ENCODE measurements around the gene ANTXR1.
A peak's percentile ranks its signal among the peaks of the same experiment; 100 is the strongest.

ANTXR1 gene

GRCh38 chr2:69100220-69100723, 87.3 kb downstream of the ANTXR1 start:
- no peak for DNase-seq

DNA sequence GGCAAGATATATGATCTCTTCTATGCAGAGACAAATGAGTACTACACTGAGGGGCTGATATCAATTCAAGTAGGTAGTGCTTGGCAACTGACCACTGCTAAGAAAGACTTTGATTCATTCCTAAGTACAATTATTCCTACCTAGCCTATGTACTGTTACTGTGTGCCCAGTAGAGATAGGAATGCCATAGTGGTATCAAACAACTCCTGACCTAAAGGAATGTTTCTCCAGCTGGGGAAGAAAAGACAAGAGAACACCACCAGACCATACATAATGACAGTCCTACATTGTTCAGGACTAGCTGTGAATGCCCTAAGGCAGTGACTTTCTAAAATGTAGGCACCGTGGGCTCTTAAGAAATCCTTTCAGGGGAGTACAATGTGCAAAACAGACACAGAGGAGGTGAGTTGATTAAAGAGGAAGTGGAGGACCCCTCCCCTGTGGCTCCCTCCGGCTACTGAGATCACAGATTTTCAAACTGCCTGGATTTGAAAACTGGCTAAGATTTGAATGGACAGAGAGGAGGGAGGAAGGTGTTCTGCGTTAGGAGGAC, 89.1 kb downstream of the ANTXR1 start:
- no peak for DNase-seq

GRCh38 chr2:69103419-69103818, 90.4 kb downstream of the ANTXR1 start:
- no peak for DNase-seq

GRCh38 chr2:69104261-69104660, 91.3 kb downstream of the ANTXR1 start:
- DNase-seq: no peak

- DNase-seq: no peak
Observed at GRCh38 chr2:69109255-69109654, 96.3 kb downstream of the ANTXR1 start.

DNA sequence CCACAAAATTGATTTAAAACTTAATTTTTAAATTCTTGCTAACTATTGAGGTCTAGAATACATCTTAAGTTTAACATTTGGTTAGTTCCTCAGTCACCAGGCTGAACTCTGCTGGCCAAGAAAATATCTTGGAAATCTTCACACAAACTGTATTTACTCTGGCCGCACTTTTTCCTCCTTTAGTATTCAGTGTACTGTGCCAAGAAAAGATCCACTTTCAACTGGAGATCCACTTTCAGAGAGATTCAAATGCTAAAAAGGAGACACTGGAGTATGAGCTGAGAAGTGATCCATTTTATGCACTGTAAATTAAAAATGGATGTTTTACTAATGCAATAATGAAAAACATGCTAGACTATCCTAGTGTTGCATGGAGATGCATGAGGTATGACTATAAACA, 98.1 kb downstream of the ANTXR1 start:
- DNase-seq: no peak

DNA sequence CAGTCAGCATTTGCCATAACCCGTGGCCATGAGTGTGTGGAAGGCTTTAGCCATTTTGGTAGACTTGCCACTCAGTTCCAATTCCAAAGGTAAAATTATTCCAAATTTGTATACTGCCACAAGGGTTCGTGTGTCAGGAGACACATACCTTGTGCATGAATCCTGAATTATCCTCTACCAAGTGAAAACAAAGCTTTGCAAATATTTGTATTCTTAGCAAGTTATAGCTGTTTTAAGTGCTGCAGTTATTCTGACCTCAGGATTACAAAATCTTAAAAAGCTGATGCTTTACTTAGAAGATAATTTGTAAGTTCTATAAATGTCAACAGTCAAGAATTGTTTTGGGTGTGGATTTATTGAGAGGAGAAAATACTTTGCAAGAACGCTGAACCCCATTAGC, 100.6 kb downstream of the ANTXR1 start:
- DNase-seq: no peak

GRCh38 chr2:69114534-69114933, 101.6 kb downstream of the ANTXR1 start:
- DNase-seq: no peak

- no peak for DNase-seq
Observed at GRCh38 chr2:69116438-69116837, 103.5 kb downstream of the ANTXR1 start.

GRCh38 chr2:69118609-69119008, 105.6 kb downstream of the ANTXR1 start:
- DNase-seq: no peak

GRCh38 chr2:69119104-69119894, 106.3 kb downstream of the ANTXR1 start:
- DNase-seq: peak; percentile 2

DNA sequence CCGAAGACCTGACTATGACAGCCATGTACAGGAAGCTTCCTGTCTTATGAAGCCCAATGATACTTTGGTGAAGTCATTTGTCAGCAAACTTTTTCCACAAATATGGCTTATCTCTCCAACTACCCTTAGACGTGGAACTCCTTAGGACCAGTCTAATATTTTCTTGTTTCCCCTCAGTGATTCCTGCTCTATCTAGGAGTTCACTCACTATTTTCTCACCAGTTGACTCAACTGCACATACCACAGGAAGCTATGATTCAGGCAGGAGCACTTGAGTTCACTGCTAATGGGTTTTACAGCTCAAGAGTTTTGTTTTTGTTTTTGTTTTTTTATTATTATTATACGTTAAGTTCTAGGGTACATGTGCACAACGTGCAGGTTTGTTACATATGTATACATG, 109.3 kb downstream of the ANTXR1 start:
- no peak for DNase-seq

DNA sequence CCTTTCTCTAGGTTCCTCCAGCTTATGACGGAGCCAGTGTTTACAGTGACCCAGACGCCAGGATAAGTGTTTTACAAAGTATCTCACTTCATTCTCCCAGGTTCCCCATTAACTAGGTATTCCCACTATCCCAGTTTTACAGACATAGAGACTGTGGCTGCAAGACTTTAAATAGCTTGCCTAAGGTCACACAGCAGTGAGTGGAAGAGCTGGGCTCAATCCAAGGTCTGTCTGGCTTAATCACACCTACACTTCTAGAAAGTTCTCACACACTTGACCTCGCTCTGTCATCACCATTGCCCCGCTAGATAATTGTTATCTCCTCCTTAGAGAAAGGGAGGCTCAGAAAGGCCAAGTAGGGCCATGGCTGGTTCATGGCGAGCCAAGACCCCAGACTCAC, 110.2 kb downstream of the ANTXR1 start:
- no peak for DNase-seq

- DNase-seq: peak; percentile 1
Observed at GRCh38 chr2:69124343-69124742, 111.4 kb downstream of the ANTXR1 start.

DNA sequence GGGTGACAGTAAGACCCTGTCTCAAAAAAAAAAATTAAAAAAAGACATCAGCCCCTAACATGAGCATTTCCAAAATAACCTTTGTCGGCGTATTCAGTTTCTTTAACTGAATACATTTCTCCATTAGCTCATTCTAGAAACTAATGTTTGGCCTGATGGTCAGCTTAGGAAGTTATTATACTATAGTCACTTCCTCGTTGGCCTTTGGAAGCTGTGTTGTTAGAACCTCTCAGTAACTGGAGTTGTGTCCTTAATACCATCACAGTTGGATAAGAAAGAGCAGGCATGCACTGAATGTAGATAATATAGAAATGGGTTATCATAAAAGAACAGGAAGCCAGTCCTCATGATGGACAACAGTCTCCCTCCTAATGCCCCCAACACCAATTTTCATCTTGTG, 112.8 kb downstream of the ANTXR1 start:
- DNase-seq: no peak

DNA sequence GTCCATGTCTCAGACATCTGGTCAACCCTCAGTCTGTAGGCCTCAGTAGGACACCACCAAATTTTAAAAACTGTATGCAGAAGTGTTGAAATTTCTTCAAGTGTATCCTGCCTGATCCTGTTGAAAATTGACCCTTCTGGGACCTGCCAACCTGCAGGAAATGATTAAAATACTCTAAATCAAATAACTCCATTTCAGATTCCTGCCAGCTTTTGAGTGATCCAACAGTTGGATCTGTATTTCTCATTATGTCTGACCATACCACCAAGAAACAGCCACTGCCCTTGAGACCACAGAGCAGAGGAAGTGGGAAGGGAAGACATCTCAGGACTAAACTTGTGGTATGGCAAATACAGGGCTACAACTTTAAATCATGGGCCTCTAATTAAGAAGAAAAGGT, 113.4 kb downstream of the ANTXR1 start:
- no peak for DNase-seq

GRCh38 chr2:69131452-69131851, 118.5 kb downstream of the ANTXR1 start:
- DNase-seq: no peak

DNA sequence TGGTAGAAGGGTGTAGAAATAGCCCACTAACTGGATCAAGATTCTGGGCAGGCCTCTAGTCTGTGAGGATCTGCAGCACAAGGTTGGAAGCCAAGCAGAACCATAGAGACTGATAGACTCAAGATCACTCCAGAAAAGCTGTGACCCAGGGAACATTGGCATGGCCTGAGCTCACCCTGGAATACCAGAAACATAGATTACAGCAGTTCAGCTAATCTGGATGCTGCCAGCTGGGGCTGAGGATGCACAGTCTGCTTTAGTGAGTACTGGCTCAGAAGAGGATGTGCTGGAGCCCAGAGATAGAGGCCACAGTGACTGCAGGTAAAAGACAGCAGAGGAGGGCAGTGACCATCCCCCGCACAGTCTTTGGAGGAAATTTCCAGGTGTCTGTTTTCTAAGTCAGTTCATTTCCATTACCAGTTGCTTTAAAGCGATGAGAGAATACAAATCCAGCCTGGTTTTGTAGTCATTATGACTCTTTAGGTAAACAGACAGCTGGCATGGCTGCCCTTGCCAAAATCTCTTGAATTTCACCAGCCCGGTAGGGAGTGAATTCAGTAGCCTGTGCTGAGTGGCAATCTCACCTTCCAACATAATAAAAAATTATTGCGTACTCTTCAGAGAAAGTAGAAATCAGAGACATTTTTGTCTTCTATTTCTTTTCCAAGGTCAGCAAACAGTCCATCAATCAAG, 119.2 kb downstream of the ANTXR1 start:
- peak; percentile 71 for DNase-seq

- no peak for DNase-seq
Observed at GRCh38 chr2:69132960-69133590, 120.1 kb downstream of the ANTXR1 start.

DNA sequence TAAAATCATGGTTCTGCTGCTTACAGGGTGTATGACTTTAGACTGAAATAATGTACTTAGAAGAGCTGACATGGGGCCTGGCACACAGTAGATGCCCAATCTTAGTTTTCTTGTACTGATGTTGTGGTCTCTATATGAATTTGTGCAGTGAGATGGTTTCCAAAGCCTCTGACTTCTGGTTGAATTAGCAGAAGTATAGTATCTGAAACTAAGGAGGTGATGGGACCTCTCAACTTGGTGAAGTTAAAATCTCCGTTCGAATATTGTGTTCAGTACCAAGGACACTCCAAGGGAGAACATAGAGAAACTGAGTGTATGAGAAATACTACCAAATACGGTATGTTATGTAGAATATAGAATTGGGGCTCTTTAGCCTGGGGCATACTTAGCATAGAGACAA, 120.9 kb downstream of the ANTXR1 start:
- DNase-seq: no peak

DNA sequence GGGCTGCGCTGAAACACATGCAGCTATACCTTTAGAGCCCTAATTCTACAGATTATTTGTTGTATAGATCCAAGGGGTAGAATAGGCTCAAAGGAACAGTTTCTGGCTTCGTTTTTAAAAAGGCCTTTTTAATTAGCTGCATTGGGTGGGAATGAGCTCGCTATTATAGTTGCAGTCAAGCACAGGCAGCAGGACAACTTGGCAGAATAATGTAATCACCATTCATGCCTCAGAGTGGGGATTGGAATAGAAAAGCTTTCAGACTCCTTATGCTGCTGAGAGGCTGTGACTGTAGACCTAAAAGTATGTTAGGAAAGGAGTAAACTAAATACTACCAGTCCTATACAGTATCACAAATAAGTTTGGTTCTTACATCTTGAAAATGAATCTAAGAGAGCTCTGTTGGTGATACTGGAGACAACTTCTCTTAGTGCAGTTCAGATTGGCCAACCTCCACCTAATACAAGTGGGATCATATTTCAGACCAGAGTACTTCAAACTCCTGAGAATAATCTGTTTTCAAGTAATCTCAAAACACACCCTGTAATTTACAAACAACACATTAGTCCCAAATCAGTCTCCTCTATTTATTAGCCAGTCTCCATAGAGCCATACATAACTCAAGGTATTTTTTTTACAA, 121.4 kb downstream of the ANTXR1 start:
- DNase-seq: no peak

DNA sequence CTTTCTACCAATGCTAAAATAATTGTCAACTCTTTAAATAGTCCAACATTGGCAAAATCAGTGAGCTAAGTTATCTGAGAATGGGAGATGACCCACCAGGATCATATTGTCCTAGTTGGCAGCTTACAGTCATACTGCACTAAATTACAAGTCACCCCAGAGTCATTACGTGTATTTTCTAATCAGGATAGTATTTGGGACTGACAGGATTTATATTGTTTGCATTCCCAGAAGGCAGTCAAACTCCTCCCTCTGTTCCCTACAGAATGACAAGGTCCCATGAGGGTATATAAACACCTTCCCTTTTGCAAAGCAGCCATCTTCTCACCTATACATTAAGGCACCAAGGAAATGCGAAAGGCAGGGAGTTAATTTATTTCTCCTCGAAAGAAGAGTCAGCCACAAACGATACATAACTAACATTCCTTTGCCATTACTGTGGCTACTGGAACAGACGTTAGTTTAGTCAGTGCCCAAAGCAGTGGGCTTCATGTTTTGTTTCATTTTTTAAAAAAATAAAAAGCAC, 125.3 kb downstream of the ANTXR1 start:
- no peak for DNase-seq
